ENCODE results near the gene OR51T1.

- no peak for TF ChIP-seq CTCF (IDR thresholded peaks at IDR 0.05)
- TF ChIP-seq POLR2A (IDR thresholded peaks at IDR 0.05) = no peak
Observed at GRCh38 chr11:4922304-4922703, 40.6 kb downstream of the OR51T1 start.

All from esophagus squamous epithelium (tissue), 4 donors.